Measurements from ENCODE around the gene NBEAL2.

DNA sequence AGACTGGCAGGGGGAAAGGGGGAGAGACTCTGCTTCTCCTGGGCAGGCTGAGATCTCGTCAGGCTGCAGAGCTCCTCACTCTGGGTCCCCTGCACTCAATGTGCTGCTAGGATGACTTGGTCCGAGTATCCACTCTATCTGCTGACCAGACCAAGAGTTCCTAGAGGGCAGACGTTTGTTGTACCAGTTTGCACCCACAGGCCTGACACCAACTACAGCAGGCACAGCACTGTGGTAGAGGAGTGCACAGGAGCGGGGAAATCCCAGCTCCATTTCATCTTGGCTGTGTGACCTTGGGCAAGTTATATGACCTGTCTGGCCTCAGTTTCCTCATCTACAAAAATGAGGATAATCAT, 31.9 kb upstream of the NBEAL2 start:
- TF ChIP-seq, protein P1, sequence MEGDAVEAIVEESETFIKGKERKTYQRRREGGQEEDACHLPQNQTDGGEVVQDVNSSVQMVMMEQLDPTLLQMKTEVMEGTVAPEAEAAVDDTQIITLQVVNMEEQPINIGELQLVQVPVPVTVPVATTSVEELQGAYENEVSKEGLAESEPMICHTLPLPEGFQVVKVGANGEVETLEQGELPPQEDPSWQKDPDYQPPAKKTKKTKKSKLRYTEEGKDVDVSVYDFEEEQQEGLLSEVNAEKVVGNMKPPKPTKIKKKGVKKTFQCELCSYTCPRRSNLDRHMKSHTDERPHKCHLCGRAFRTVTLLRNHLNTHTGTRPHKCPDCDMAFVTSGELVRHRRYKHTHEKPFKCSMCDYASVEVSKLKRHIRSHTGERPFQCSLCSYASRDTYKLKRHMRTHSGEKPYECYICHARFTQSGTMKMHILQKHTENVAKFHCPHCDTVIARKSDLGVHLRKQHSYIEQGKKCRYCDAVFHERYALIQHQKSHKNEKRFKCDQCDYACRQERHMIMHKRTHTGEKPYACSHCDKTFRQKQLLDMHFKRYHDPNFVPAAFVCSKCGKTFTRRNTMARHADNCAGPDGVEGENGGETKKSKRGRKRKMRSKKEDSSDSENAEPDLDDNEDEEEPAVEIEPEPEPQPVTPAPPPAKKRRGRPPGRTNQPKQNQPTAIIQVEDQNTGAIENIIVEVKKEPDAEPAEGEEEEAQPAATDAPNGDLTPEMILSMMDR (IDR thresholded peaks at IDR 0.05): no peak
- TF ChIP-seq POLR2A (IDR thresholded peaks at IDR 0.05) (no peak), EP300 (IDR thresholded peaks at IDR 0.05) (no peak), POLR2AphosphoS5 (IDR thresholded peaks at IDR 0.05) (no peak)
